MM.1S (cell line): ENCODE results near the gene REC114.

Experiments used
- EZH2 ChIP-seq: fragments of 300-600 bp; sonication (generic); optimal IDR thresholded peaks from 2 replicates; pipeline ENCODE3; 2017; ENCODE audit warnings: low read depth, mild to moderate bottlenecking, antibody characterized with exemption, low read length, mixed read lengths
- TF ChIP-seq, protein P1 (sequence below): fragments of 300-600 bp; sonication (generic); IDR thresholded peaks from 2 replicates; pipeline ENCODE4 v1.5.1; 2016; ENCODE audit warnings: antibody characterized with exemption, low read length, mixed read lengths

DNA sequence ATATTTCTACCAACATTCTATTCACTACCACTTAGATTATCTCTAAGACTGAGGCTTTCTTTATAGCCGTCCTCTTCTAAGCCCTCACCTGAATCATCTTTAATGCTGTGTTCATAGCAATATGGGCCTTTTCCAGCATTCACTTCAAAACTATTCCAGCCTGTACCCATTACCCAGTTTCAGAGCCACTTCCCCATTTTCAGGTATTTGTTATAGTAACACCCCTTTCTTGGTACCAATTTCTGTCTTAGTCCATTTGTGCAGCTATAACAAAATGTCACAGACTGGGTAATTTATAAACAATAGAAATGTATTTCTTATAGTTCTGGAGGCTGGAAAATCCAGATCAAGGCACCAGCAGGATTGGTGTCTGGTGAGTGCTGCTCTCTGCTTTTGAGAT is 45.7 kb downstream of the REC114 start:
- TF ChIP-seq, protein P1, sequence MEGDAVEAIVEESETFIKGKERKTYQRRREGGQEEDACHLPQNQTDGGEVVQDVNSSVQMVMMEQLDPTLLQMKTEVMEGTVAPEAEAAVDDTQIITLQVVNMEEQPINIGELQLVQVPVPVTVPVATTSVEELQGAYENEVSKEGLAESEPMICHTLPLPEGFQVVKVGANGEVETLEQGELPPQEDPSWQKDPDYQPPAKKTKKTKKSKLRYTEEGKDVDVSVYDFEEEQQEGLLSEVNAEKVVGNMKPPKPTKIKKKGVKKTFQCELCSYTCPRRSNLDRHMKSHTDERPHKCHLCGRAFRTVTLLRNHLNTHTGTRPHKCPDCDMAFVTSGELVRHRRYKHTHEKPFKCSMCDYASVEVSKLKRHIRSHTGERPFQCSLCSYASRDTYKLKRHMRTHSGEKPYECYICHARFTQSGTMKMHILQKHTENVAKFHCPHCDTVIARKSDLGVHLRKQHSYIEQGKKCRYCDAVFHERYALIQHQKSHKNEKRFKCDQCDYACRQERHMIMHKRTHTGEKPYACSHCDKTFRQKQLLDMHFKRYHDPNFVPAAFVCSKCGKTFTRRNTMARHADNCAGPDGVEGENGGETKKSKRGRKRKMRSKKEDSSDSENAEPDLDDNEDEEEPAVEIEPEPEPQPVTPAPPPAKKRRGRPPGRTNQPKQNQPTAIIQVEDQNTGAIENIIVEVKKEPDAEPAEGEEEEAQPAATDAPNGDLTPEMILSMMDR, result no peak
- TF ChIP-seq EZH2, result no peak
